ENCODE results near the gene CBR4.
A peak's percentile ranks its signal among the peaks of the same experiment; 100 is the strongest.

Gene CBR4

DNA sequence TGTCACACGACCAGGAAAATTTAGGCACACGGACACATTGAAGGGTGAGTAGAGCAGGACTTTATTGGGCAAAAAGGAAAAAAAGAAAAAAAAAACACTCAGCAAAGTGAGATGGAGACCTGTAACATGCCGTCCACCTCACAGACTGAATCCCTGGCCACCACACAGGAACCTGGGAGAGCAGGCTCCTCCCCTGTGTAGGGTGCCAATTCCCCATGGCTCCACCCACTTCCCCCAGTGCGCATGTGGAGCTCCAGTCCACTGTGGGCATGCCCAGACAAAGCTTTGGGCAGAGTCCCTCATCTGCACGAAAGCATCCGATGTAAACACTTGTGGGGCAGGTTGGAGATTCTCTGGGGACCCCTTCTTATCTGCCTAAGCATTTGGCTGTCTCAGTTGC, 23.6 kb upstream of the CBR4 start:
- no peak for DNase-seq

DNA sequence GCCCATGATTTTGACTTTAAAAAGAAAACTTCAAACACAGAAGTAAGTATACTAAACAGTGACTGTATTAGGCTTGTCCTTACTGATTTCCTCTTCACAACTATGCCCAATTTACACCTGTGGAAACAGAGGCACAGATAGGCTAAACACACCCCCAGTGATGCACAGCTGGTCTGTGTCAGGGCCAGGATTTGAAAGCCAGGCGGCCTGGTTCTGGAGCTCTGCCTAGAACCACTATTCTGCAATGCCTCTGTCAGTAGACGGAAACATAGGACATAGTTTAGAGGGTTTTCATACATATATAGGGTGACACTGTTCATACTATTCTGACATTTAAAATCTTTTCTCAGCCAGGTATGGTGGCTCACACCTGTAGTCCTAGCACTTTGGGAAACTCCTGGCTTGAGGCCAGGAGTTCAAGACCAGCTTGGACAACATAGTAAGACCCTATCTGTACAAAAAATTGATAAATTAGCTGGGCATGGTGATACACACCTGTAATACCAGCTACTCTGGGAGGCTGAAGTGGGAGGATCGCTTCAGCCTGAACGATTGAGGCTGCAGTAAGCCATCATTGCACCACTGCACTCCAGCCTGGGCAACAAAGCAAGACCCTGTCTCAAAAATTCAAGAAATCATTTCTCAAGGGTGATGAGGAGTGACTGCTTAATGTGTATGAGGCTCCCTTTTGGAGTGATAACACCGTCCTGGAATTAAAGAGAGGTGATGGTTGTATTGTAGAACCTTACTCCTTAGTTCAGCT, 23.0 kb upstream of the CBR4 start:
- no peak for DNase-seq

DNA sequence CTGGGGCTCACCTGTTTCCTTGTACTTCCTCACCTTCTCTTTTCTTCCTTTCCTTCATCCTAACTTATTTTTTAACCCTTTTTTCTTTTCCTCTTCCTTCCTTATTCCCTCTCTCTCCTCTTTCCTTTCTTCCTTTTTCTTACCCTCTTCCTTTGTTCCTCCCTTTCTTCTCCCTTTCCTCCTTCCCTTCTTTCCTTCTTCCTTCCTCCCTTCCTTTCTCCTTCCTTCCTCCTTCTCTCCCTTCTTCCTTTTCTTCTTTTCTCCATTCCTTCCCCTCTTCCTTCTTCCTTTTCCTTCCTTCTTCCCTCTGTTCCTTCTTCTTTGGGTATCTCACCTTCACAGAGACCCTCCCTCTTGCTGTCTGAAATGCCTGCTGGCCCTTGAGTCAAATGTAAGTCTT, 22.1 kb upstream of the CBR4 start:
- no peak for DNase-seq

DNA sequence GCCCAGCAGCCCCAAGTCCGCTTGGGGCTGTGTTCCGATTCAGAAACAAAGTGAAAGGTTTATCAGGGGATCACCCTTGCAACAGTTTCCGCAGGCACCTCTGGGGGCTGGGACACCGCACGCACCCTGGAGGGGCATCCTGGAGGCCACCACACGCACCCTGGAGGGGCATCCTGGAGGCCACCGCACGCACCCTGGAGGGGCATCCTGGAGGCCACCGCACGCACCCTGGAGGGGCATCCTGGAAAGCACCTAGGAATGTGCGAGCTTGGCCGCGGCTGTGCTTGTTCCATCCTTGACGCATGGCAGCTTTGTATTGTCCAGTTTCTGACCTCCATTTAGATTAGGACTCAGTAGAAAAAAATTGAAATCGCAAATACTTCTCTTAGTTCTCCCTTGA, 21.3 kb upstream of the CBR4 start:
- DNase-seq: no peak

DNA sequence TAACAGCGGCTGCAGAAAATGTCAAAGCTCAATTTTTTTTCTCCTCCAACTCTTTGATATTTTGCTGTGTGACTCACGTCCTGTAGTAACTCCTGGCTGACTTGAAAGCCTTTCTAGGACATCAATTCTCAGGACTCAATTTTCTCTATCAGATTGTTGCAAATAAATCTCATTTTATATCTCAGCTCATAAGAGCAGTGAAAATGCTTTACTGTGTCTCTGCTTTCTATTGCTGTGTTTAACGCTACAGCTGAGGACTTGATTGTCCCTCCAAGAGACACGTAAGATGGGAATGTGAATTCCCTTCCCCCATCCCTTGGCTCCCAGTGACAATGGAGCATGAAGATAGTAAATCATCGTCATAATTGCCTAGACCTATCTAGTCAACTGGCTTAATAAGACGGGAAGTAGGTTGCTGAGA, 20.5 kb upstream of the CBR4 start:
- no peak for DNase-seq

DNA sequence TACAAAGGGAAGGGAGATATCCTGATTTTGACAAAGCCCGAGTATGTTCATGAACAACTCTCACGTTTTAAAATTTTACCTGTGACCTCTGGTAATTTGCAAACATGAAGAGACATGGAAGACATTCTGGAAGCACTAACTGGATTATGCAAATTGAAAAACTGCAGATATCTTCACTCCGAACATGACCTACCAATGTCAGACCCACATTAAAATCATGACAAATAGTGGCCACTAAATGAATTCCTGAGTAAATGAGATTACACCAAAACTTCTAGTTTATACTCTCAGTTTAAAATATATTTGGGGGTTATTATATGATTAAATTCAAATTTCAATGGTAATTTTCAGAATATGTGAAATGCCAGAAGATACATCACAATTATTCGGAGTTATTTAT, 19.9 kb upstream of the CBR4 start:
- DNase-seq: no peak

DNA sequence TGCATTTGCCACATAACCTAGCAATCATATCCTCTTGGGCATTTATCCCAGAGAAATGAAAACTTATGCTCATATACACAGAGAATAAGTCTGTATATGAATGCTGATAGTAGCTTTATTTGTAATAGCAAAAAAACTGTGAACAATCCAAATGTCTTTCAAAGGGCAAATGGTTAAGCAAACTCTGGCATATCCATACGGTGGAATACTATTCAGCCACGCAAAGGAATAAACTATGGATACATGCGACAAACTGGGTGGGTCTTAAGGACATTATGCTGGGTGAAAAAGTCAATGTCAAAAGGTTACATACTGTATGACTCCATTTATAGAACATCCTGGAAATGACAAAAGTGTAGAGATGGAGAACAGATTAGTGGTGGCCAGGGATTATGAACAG, 17.6 kb upstream of the CBR4 start:
- DNase-seq: no peak

DNA sequence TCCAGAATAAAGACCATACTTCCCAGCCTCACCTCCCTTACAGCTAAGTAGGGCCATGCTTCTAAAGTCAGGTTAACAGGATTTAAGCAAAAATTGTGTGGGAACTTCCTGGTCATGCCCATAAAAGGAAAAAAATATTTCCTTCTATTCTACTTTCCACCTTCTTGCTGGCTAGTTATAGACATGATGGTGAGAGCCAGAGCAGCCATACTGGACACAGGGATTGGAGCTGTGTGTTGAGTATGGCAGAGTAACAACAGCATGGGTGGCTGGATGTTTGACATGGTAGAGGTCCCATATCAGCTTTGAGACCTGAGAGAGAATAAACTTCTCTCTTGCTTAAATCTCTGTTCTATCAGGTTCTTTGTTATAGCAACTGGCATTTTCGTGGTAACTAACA, 15.1 kb upstream of the CBR4 start:
- DNase-seq: no peak

DNA sequence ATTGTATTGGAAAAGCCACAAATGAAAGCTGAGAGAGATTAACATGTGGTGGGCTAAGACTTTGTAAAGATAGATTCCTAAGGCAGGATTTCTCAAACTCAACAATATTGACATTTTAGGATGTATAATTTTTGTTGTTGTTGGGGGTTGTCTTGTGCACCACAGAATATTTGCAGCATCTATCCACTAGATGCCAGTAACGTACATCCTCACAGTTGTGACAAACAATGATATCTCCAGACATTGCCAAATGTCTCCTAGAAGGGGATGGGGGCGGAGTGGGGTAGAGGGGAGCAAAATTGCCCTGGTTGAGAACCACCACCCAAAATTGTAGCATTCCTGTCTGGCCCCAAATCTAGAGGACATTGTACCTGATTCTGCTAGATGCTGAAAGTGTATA, 14.7 kb upstream of the CBR4 start:
- DNase-seq: peak in 7 of 51 donors; percentile 2 to 53 (median 13)

DNA sequence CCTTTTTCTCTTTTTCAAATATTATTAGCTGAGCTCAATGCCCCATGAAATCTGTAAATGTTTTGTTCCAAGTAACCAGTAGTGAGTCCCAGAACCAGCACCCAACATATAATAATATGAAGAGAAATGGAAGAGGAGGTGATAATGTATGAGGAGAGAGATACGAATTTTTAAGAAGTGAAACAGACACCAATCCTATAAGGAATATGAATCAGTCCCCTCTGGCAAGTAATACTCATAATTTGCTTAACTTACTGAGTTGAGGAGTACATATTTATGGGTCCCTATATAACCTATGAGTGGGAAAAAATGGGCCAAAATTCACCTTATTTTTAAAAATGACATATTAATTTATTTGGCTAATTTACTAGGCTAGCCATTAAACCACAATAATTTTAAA, 8.4 kb upstream of the CBR4 start:
- no peak for DNase-seq

DNA sequence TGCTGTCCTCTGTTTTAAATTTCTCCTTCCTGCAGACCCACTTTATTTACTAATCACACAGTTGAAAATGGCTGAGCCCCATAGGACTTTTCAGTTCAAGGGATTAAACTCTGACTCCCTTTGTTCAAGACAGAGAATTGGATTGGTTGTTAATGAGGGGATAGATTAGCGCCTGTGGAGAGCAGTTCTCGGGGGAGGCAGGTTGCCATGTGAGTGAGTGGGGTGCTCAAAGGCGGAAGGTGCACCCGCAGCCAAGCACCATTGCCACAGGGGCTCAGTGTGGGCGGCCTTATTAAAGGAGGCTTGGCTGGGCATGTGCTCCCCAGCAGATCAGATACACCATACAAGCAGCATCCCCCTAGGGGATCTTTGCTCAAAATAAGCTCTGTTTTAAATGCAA, 7.9 kb upstream of the CBR4 start:
- no peak for DNase-seq

DNA sequence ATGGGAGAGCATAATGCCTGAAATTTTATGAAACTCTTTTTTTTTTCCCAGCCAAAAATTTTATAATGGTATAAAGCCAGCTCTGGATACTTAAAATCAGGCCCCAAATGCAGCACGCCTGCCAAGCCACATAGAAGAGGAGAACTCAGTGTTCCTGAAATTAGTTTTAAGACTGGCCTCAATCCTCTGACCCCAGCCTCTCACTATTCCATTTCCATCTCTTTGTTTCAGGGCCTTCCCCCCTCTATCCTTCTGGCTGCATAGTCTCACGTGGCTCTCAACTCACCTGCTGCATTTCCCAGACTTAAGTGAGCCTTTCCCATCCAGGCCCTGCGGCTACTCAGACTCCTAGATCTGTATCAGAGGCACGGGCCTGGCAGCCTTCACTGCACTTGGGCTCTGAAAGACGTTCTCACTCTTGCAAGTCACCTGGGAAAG, 5.2 kb upstream of the CBR4 start:
- DNase-seq: peak in 1 of 51 donors; percentile 15

DNA sequence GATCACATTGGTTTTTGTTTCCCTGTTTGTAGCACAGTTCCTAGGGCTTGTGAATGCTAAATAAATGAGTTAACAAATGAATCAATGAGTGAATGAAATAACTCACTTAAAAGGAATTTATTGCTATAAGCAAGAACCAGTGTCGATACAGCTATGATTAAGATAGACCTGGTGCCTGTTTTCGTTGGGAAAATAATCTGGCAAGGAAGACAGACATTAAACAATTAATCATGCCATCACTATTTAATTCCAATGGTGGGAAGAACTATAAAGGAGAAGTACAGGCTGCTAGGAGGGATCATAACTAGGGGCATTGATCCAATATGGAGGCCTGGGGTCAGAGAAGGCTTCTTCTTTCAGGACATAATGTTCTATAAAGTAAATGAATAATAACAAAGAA, 4.5 kb upstream of the CBR4 start:
- no peak for DNase-seq

DNA sequence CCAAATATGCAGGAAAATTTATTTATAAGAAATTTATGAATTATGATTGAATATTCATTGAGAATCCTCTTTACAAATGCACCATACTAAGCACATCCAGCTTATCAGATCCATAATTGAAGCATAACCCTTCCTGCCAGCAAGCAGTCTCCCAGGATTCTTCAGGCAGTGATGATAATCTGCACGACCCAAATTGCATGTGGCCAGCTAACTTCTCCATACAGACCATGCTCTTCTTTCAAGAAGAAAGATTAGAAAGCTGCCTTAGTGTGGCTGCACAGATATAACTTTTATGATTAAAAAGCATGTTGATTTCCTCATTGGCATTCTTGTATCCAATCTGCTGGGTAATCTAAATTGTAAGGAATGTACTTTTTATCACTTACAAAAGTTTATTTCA, 3.3 kb upstream of the CBR4 start:
- DNase-seq: no peak

DNA sequence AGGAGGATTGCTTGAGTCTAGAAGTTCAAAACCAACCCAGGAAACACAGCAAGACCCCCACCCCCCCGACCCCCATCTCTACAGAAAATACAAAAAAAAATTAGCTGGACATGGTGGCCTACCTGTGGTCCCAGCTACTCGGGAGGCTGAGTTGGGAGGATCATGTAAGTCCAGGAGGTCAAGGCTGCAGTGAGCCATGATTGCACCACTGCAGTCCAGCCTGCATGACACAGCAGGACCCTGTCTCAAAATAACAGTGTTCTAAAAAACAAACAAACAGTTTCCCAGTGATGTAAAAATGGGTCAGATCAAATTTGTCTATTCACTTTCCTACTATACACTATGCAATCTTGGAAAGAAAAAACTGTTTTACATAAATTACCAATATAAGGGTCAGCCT, 2.0 kb upstream of the CBR4 start:
- no peak for DNase-seq

DNA sequence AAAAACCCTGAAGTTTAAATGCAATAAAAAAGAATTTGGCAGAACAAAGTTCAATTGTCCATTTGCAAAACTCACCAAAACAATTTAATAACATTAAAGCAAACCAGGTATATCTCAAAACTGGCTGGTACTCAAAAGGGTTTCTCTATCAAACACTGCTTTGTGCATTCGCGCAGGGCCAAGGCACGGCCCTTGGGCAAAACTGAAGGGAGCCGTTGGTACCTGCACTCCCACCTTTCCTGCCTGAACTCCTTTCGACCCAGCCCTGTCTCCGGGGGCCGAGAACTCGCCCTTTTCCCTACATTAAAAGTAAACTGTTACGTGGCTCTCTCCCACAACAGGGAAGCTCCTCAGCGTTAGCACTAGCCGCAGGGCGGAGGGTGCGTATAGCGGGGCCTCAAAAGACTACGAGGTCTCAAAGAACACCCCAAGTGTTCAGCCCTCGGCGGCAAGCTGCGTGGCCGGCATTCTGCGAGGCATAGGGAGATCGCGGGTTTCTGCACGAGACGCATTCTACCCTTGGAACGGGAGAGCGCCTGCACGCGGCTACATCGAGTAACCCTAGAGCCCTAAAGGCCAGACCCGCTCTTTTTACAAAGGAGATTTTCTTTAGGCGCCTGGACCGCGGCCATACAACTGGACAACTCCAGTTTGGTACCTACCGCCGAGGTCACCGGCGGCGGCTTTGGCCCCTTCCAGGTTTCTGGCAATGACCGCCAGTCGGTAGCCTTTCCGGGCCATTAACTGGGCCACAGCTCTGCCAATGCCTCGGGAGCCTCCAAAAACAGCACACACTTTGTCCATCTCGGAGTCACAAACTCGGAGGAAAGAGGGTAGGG, 550 bp downstream of the CBR4 start:
- DNase-seq: peak in 47 of 51 donors; percentile 24 to 89 (median 52)

DNA sequence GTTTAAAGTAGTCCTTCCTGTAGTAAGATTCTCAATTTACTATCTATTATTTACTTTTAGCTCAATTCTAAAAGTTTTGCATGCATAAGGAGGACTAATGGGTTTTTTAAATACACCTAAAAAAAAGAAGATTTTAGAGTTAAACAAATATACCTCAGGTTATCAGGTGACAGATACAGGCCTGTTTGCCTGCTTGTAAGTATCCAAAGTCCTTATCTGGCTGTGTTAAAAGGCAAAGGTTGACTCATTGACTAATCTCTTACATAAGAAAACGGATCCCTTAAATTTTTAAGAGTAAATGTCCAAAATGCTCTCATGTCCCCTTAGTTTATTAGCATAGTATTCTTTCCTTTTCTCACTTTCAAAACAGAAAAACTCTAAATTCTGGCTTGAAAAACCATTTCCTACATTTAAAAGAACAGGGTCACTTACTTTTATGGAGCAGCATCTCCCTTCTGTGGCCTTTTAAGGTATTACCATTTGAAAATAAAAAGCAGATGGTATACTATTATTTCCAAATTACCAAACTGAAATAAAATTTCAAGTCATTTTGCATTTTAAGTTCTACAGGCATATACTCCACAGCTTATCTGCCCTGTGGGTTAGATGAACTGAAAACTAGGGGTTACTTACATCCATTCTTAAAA, 4.5 kb downstream of the CBR4 start:
- DNase-seq: no peak

DNA sequence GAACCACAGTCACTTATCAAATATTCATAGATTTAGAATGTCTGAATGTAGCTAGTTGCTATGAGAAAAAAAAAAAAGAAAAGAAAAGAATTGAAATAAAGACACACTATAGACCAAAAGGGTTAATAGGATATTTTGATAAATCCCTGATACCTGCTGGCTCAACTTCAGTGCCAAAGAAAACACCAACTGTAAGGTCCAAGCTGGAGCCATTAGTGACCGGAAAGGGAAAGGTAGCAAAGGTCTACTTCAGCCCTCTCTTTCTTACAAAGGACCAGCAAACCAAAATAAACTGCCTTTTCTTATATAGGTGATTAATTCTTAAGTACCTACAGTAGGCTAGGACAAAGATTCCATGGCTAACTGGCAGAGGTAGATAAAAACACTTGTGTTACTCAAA, 9.7 kb downstream of the CBR4 start:
- no peak for DNase-seq

DNA sequence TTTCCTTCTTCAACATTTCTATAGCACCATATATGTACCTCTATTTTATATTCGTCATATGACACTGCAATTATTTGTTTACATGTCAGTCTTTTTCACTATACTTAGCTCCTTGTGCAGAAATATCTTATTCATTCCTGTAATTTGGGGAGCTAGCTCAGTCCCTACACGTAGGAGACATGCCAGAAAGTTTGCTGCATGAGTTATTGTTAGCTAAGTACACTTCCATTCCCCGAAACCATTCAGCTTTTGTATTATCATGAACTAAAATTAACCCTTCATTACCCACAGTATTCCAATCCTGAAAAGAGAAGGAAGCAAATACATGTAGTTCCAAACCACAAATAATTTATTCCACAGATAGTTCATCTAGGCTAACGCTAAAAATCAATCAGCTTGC, 10.2 kb downstream of the CBR4 start:
- no peak for DNase-seq

DNA sequence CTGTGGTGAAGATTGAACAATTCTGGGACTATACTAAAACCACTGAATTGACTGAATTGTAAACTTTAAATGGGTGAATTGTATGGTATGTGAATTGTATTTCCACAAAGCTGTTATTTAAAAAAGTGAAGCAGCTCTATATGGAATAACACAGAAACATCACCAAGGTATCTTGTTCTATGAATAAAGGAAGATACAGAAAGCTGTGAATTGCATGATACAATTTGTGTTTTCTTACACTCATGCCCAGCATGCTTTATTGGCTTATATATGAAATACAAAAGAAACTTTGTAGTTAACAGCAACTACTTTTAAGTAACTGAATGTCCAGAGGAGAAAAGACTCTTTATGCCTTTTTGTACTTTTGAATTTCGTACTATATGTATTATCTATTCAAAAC, 11.5 kb downstream of the CBR4 start:
- DNase-seq: no peak

DNA sequence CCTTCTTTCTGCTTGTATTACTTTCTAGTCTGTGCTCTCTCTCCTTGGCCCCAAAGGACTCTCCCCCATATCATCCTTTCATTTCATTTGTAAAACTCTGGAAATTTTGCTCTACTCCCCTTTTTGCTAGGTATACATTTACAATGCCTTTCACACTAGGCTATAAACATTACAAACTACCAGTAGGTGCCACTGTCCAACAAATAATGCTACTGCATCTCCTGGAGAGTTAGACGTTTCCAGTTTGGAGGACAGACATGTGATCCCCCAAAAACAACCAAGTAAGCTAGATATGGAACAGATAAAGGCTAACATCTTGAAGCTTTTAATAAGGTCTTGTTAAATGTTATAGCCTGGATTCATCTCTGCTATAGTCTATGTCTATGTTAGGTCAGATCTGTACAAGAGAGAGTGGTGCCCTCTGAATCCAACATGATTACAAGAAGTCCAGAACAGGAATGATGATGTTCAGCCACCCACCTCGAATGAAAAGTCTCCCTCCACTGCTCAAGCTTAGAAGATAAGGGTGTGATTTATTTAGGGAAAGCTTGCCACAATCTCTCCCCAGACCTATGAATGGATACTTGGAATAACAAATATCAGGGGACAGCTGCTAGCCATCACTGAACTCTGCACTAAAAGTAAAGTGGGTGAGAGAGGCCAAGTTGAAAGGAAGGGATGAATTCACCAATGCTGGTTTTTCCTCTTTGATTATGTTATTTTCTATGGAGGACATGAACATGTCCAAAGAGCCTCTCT, 14.3 kb downstream of the CBR4 start:
- DNase-seq: no peak

DNA sequence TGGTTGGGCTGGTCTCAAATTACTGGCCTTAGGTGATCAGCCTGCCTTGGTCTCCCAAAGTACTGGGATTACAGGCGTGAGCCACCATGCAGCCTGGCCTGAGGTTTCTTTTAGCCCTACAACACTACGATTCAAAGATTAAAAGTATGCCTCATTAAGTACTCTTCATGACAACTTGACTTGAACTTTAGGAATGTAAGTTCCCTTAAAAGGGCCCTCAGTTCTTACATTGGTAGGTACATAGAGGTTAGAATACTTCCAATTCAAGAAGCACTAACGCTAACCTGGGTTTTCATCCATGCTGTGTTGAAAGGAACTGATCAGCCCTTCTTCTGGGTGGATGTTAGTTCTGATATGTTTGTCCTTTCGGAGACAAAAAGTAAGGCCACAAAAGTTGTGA, 15.1 kb downstream of the CBR4 start:
- no peak for DNase-seq

Data from hypothalamus (tissue), 51 donors.